Measurements from ENCODE around the gene SEC63.

GRCh38 chr6:107823047-107823557, 134.9 kb downstream of the SEC63 start:
- TF ChIP-seq CTCF (IDR thresholded peaks at IDR 0.05; ENCODE audit: low read depth, low read length), result no peak
- no peak for TF ChIP-seq EZH2phosphoT487 (IDR thresholded peaks at IDR 0.05; ENCODE audit: low read depth)

Measured in OCI-LY3 (cell line).